Activated T-helper 17 cell treated with anti-CD3 and anti-CD28 coated beads, Interleukin-2, amount 50 U/mL, for 72 hours (primary cell): ENCODE measurements around the gene CUL4A. TPM values are rescaled to one million over a fixed set of nuclear protein-coding genes. Genes with fewer than 3 reads are reported as not detected.

Experiments
- ATAC-seq: fragments of 150-1000 bp; cut with Tn5 transposase; replicated peaks from 2 replicates; pipeline ENCODE4 v1.10.0; 2021; ENCODE audit warnings: mild to moderate bottlenecking, moderate library complexity
- H3K27ac Mint-ChIP-seq: one replicate; pipeline ENCODE4 v1.8.0; 2022; ENCODE audit warnings: mixed read lengths
- H3K27me3 Mint-ChIP-seq: one replicate; pipeline ENCODE4 v1.8.0; 2022; ENCODE audit warnings: mixed read lengths
- H3K36me3 Mint-ChIP-seq: one replicate; pipeline ENCODE4 v1.8.0; 2022; ENCODE audit warnings: low read depth, mild to moderate bottlenecking, mixed read lengths
- H3K4me1 Mint-ChIP-seq: one replicate; pipeline ENCODE4 v1.8.0; 2022; ENCODE audit warnings: mixed read lengths
- H3K4me3 Mint-ChIP-seq: one replicate; pipeline ENCODE4 v1.8.0; 2022; ENCODE audit warnings: mild to moderate bottlenecking, mixed read lengths
- H3K9me3 Mint-ChIP-seq: one replicate; pipeline ENCODE4 v1.8.0; 2022; ENCODE audit warnings: mixed read lengths
- total RNA-seq, 2 donors: library from RNA; stranded (reverse); gene quantifications; one replicate each; pipeline ENCODE4 v1.2.3, GENCODE V29; 2022

The CUL4A gene
- total RNA-seq, 2 donors from 2014 or later, result 98.9 to 100 TPM

DNA sequence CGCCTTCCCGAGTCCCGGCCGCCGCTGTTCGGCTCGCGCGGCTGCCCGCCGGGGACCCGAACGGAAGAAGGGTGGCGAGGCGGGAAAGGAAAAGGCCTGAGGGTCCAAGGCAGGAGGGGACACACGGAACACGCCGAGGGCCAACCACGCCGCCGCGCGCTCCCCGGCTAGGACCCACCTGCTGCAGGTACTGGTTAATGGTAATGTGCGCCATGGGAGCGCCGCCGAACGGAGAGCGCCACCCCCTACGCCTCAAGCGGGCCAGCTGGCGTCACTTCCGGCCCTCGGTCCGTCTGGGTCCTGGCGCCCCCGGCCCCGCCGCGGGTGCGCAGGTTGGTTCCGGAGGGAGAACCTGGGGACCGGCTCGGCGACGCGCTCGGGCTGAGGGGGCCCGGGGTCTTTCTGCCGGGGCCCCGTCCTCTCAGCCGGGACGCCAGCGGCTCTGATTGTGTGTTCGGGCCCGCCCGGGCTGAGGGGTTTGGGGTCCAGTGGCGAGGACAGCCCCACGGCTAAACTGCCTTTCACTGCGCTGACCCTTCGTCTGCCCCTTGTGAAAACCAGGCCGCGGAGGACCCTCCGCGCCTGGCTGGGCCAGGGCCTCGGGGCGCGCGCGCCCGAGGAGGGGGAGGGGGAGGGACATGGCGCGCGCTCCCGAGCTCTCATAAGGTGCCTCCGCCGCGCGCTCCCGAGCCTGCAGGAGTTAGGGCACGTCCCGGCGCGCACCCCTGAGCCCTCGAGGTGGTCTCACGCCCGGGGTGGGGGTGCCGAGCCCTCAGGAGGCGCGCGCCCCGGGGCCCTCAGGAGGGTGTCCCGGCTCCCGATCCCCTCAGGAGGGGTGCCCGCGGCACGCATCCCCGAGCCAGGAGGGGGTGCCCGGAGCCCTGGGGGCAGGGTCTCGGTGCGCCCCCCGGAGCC is 735 bp upstream of the CUL4A start, which contains the start of gene PCID2:
Gene PCID2 (minus strand): TSS at position 249 of the 915 bp plus-strand sequence. CDS start 35 bp downstream, at position 214.
- peak within 1 kb of the TSS; percentile 97 for H3K4me3 Mint-ChIP-seq
- peaks cover 36% of the 10 kb centered on the region for H3K4me1 Mint-ChIP-seq
- ATAC-seq, result peak; percentile 76
- H3K27ac Mint-ChIP-seq, result peak within 1 kb of the TSS; percentile 90
- H3K36me3 Mint-ChIP-seq, result peaks cover 63% of the 10 kb centered on the region
- H3K9me3 Mint-ChIP-seq, result no peaks in the 10 kb centered on the region
- no peaks in the 10 kb centered on the region for H3K27me3 Mint-ChIP-seq

DNA sequence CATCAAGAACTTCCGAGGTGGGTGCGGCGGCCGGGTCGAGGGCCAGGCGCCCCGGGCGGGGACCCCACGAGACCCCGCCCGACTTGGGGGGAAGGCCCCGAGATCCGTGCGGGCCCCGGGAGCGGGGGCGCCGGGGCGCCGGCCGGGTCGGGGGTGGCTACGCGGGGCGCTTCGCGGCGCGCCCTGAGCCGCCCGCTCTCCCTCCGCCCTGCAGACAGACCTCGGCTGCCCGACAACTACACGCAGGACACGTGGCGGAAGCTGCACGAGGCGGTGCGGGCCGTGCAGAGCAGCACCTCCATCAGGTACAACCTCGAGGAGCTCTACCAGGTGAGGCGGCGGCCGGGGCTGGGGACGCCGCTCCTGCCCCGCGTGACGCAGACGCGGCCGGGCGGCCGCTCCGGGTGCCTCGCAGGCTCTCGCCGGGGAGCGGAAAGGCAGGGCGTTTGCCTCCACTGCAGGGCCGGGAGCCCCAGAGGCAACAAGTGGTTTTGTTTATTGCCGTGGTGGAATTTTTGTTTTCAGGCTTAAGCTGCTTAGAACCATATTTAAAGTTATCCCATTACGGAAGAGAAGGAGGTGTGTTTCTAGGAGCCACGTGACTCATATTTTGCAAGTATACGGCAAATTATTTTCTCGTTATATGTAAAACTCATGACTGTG is 477 bp downstream of the CUL4A start:
- peaks cover 35% of the 10 kb centered on the region for H3K4me1 Mint-ChIP-seq
- H3K9me3 Mint-ChIP-seq, result no peaks in the 10 kb centered on the region
- H3K27me3 Mint-ChIP-seq, result no peaks in the 10 kb centered on the region
- H3K4me3 Mint-ChIP-seq, result peak overlapping the region; percentile 75
- peak overlapping the region; percentile 65 for H3K27ac Mint-ChIP-seq
- ATAC-seq, result peak; percentile 48
- peaks cover 68% of the 10 kb centered on the region for H3K36me3 Mint-ChIP-seq

DNA sequence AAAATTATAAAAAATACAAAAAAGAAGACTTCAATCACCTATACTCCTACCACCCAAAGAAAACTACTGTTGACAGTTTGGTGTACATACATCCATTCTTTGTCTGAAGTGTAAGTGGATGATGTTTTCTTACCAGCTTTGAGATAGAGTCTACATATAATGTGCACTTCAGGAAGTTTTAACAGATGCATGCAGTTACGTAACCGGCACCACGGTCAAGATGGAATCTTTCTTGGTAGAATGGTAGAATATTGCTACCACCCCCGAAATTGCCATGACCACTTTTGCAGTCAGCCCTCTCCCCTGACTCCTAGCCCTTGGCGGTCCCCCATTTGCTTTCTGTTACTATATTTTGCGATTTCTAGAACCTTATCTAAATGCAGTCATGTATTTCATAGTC is 1.4 kb downstream of the CUL4A start:
- Mint-ChIP-seq H3K27me3 (no peaks in the 10 kb centered on the region), H3K4me1 (peaks cover 25% of the 10 kb centered on the region), H3K27ac (peak overlapping the region; percentile 65), H3K4me3 (peak overlapping the region; percentile 75), H3K9me3 (no peaks in the 10 kb centered on the region), H3K36me3 (peaks cover 59% of the 10 kb centered on the region)
- no peak for ATAC-seq

DNA sequence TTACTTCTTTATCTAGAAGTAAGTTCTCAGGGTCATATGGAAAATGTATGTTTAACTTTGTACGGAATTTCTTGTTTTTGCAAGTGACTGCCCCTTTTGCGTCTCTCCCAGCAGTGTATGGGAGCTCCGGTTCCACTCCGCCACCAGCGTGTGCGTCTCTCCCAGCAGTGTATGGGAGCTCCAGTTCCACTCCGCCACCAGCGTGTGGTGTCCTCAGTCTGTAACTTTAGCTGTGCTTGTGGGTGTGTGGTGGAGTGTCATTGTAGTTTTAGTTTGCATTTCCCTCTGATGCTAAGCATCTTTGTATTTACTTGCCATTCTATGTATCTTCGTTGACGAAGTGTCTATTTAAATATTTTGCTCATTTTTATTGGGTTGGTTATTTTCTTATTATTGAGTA is 2.4 kb downstream of the CUL4A start:
- H3K9me3 Mint-ChIP-seq, result no peaks in the 10 kb centered on the region
- ATAC-seq, result no peak
- no peak overlapping the region for H3K27ac Mint-ChIP-seq
- peak overlapping the region; percentile 75 for H3K4me3 Mint-ChIP-seq
- peaks cover 51% of the 10 kb centered on the region for H3K36me3 Mint-ChIP-seq
- no peaks in the 10 kb centered on the region for H3K27me3 Mint-ChIP-seq
- H3K4me1 Mint-ChIP-seq, result peaks cover 19% of the 10 kb centered on the region

DNA sequence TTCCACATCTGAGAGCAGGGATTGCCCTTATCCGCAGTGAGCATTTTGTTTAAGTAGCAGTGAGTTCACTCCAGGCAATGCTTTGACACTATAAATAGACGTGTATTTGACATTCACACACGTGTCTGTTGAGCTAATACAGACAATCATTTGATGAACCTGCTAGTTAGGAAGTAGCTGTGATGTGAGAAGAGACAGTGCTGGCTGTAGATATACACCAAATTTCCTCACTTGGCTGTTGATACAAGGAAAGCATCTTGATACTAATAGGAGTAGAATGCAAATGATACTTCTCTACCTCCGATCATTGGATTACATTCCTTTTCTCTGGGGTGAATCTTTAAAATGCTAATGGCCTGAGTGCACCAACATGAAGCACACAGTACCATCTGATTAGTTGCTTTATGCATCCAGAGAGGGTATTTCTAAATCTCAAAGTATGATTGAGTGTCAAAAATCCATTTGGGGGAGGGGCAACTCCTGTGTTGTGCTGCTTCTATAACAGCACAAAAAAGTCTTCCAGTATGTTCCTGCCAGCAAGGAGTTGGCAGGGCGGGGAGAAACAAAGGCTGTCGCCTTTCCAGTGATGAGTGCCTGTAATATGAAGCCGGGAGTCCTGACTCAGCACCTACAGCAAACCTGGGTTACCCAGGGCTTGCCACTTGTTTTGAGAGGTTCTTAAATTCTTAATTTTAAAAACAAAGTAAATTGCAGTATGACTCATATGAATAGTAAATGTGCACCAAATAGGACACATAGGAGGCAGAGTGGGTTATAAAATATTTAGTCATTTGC is 7.0 kb downstream of the CUL4A start:
- Mint-ChIP-seq H3K36me3 (peaks cover 67% of the 10 kb centered on the region), H3K27ac (no peak overlapping the region), H3K9me3 (no peaks in the 10 kb centered on the region), H3K4me3 (no peak overlapping the region), H3K4me1 (peaks cover 9% of the 10 kb centered on the region), H3K27me3 (no peaks in the 10 kb centered on the region)
- ATAC-seq, result peak; percentile 66

DNA sequence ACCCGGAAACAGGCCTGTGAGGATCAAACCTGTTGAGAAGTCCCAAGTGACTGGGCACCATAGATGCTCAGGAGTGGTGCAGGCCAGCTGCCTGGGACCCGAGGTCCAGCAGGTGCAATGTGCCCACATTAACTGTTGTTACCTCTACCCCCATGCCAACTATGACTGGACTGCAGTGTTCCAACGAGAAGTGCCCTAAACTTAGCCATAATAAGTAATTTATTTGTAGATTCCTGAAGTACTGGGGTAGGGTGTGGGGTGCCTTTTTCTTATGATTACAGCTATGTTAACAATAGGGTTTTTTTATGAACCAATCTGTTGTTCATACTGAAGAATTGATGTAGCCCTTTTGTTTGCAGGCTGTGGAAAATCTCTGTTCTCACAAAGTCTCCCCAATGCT is 9.2 kb downstream of the CUL4A start:
- Mint-ChIP-seq H3K27me3 (no peaks in the 10 kb centered on the region), H3K36me3 (peaks cover 74% of the 10 kb centered on the region), H3K27ac (peak overlapping the region; percentile 28), H3K4me3 (no peak overlapping the region), H3K9me3 (no peaks in the 10 kb centered on the region), H3K4me1 (peaks cover 15% of the 10 kb centered on the region)
- no peak for ATAC-seq

DNA sequence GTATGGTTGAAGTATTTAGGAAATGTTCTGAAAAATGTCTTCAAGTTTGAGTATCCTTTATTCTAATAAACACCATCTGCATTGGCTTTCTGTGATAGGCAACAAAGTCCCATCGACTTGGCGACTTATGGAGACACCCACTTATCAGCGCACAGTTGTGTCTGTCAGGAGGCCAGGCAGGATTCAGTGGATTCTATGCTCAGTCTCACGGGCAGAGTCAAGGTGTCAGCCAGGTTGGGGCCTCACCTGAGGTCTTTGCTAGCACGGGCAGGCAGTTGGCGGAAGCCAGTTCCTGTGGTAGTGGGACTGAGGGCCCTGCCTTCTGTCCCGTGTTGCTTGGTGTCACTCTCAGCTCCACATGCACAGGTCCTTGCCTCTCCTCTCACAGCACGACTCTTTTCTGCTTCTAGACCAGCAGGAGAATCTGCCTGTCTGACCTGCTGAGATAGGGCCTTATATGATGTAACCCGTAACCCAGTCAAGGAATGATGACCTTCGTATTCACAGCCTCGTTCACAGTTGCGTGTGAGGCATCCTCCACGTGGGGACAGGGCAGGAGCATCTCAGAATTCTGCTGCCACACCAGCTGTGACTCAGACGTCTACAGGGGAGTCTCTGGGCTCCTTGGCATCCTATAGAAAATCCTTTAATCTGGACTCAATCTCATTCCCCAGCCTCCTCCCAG is 10.0 kb downstream of the CUL4A start:
- Mint-ChIP-seq H3K27me3 (no peaks in the 10 kb centered on the region), H3K36me3 (peaks cover 75% of the 10 kb centered on the region), H3K4me1 (peaks cover 16% of the 10 kb centered on the region), H3K9me3 (no peaks in the 10 kb centered on the region), H3K4me3 (no peak overlapping the region), H3K27ac (peak overlapping the region; percentile 23)
- ATAC-seq, result no peak

DNA sequence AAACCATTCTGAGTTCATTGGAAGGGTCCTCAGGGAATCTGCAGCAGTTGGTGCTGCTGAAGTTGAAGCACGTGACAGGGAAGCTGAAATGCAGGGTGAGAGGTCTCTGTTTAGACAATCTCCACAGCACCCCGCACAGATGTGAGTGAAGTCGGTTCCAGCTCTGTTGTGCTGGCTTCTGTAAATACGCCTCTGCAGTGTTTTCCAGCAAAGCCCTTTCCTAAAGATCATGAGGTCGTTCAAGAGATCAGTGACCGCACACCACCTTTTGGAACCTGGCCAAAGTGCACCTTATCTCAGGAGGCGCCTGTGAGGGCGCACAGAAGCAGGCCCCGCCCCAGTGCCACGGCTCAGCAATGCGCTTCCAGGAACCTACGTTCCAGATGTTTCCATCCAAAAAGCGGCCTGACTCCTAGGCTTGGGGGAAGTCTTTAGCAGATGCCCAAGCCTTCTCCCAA is 10.8 kb downstream of the CUL4A start:
- no peak for ATAC-seq
- H3K4me3 Mint-ChIP-seq, result no peak overlapping the region
- H3K9me3 Mint-ChIP-seq, result no peaks in the 10 kb centered on the region
- H3K36me3 Mint-ChIP-seq, result peaks cover 82% of the 10 kb centered on the region
- H3K4me1 Mint-ChIP-seq, result peaks cover 19% of the 10 kb centered on the region
- peak overlapping the region; percentile 23 for H3K27ac Mint-ChIP-seq
- no peaks in the 10 kb centered on the region for H3K27me3 Mint-ChIP-seq

DNA sequence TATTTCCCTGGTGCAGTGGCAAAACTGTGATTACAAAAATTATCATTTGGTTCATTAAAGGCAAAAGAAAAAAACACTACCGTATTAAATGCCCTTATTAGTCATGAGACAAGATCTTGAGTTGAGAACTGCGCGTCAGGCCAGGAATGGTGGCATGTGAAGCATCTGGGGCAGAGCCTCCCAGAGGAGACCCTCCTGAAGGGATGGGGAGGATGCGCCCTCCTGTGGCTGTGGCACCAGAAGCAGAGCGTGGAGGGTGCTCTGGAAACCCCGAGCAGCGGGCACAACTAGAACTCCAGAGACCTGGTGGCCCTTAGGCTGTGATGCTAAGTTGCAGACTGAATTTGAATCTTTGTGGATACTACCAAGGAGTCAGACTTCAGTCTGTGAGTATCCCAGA is 11.5 kb downstream of the CUL4A start:
- Mint-ChIP-seq H3K27ac (peak overlapping the region; percentile 23), H3K36me3 (peaks cover 90% of the 10 kb centered on the region), H3K27me3 (no peaks in the 10 kb centered on the region), H3K4me1 (peaks cover 19% of the 10 kb centered on the region), H3K9me3 (no peaks in the 10 kb centered on the region), H3K4me3 (no peak overlapping the region)
- ATAC-seq, result peak; percentile 45

DNA sequence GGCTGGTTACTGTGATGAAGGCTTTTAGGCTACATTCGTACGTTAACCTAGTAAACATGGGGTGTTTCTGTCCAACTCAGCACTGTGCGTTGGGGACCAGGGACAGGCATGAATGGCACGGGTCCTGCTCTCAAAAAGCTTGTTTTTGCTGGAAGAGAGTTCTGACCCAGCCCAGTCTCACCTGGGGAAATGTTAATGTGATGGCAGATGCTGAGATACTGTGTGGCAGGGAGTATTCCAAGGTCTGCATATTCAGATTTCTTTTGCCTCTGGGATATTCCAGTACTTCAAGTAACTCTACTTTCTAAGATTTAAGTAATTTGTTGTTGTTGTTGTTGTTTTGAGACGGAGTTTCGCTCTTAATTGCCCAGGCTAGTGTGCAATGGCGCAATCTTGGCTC is 13.7 kb downstream of the CUL4A start:
- Mint-ChIP-seq H3K4me3 (no peak overlapping the region), H3K4me1 (peaks cover 19% of the 10 kb centered on the region), H3K27me3 (no peaks in the 10 kb centered on the region), H3K36me3 (peaks cover 98% of the 10 kb centered on the region), H3K27ac (no peak overlapping the region), H3K9me3 (no peaks in the 10 kb centered on the region)
- no peak for ATAC-seq

DNA sequence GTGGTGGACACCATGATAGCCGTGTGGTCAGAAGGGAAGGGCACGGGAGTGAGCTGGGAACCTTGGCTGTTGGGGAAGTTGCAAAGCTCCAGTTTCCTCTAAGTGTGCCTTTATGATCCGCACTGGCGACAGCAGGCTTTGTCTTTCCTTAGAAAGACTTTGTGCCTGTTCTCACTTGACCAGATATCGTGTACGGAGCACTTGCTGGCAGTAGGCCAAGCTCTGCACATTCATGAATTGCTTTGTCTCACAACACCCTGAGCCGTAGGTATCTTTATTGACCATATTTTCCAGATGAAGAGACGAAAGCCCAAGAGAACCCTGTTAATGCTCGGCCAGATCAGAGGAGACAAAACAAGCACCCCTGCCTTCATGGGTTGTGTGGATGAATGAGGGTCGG is 15.1 kb downstream of the CUL4A start:
- no peak for ATAC-seq
- no peaks in the 10 kb centered on the region for H3K27me3 Mint-ChIP-seq
- H3K27ac Mint-ChIP-seq, result no peak overlapping the region
- H3K36me3 Mint-ChIP-seq, result peaks cover 100% of the 10 kb centered on the region
- peaks cover 19% of the 10 kb centered on the region for H3K4me1 Mint-ChIP-seq
- no peaks in the 10 kb centered on the region for H3K9me3 Mint-ChIP-seq
- H3K4me3 Mint-ChIP-seq, result no peak overlapping the region

DNA sequence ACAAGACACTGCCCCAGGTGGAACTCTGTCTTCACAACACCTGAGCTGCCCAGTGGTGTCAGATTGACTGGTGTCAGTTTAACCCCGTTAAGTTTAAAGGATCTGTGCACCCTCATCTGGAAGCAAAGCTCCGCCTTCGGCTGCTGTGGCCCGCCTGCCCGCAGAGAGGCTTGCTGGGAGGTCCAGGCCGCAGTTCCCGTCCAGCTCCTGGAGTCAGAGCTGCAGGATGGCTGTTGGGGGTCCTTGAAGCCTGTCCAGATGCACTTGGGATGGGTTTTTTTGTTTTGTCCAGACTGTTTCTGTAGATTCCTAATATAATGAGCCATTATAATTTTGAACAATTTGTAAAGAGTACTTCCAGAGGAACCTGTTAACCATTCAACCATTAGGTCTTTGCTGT is 16.1 kb downstream of the CUL4A start:
- Mint-ChIP-seq H3K36me3 (peaks cover 100% of the 10 kb centered on the region), H3K27ac (no peak overlapping the region), H3K4me1 (peaks cover 19% of the 10 kb centered on the region), H3K4me3 (no peak overlapping the region), H3K9me3 (no peaks in the 10 kb centered on the region), H3K27me3 (no peaks in the 10 kb centered on the region)
- ATAC-seq, result no peak

DNA sequence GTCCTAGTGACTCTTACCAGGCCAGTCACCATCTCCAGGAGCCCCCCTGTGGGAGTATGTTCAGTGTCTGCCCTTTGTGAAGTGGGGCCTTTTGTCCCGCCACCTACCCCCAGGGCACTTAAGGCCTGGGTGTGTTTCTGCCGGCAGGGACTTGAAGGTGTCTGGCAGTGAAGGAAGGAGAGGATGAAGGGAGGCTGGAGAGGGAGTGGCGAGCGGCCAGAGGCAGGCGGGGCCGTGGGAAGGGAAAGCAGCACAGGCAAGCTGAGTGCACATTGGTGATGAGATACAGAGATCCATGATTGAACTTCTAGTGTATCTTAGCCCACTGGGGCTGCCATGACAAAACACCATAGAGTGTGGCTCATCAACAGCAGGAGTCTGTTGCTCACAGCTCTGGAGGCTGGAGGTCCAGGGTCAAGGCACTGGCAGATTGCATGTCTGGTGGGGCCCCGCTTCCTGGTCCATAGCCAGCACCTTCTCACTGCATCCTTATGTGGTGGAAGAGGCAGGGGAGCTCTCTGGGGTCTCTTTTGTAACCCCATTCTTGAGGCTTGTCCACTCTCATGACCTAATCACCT is 17.5 kb downstream of the CUL4A start:
- H3K36me3 Mint-ChIP-seq, result peaks cover 92% of the 10 kb centered on the region
- H3K27me3 Mint-ChIP-seq, result no peaks in the 10 kb centered on the region
- ATAC-seq, result no peak
- H3K27ac Mint-ChIP-seq, result peak overlapping the region; percentile 3
- H3K4me3 Mint-ChIP-seq, result no peak overlapping the region
- H3K9me3 Mint-ChIP-seq, result no peaks in the 10 kb centered on the region
- peaks cover 17% of the 10 kb centered on the region for H3K4me1 Mint-ChIP-seq
